GM04503 (cell line): ENCODE results near the gene ZCCHC24.

Experiments
- DNase-seq: peaks from one replicate; pipeline ENCODE4 v3.0.0-alpha.2; 2012; ENCODE audit warnings: low read depth

ZCCHC24 gene

GRCh38 chr10:79446758-79447084 is 1.3 kb upstream of the ZCCHC24 start:
- DNase-seq, result no peak

- DNase-seq, result no peak
These were observed 743 bp upstream of the ZCCHC24 start for GRCh38 chr10:79445977-79446757.

GRCh38 chr10:79444199-79445119 is 965 bp downstream of the ZCCHC24 start:
- no peak for DNase-seq

GRCh38 chr10:79443338-79444198 is 1.9 kb downstream of the ZCCHC24 start:
- DNase-seq, result no peak

GRCh38 chr10:79442171-79443040 is 3.0 kb downstream of the ZCCHC24 start:
- no peak for DNase-seq

GRCh38 chr10:79441433-79441832 is 4.0 kb downstream of the ZCCHC24 start:
- no peak for DNase-seq

GRCh38 chr10:79440281-79440680 is 5.1 kb downstream of the ZCCHC24 start:
- no peak for DNase-seq

GRCh38 chr10:79438699-79439085 is 6.7 kb downstream of the ZCCHC24 start:
- no peak for DNase-seq

- no peak for DNase-seq
These were observed 7.3 kb downstream of the ZCCHC24 start for GRCh38 chr10:79438021-79438698.

- DNase-seq, result no peak
These were observed 8.2 kb downstream of the ZCCHC24 start for GRCh38 chr10:79437111-79437814.

- DNase-seq, result no peak
These were observed 8.6 kb downstream of the ZCCHC24 start for GRCh38 chr10:79436850-79437103.

GRCh38 chr10:79436066-79436849 is 9.2 kb downstream of the ZCCHC24 start:
- no peak for DNase-seq

- DNase-seq, result no peak
These were observed 10.0 kb downstream of the ZCCHC24 start for GRCh38 chr10:79435271-79436065.

- no peak for DNase-seq
These were observed 10.6 kb downstream of the ZCCHC24 start for GRCh38 chr10:79434821-79435251.

GRCh38 chr10:79434223-79434687 is 11.2 kb downstream of the ZCCHC24 start:
- no peak for DNase-seq

GRCh38 chr10:79433324-79434222 is 11.9 kb downstream of the ZCCHC24 start:
- no peak for DNase-seq
